ENCODE data around the gene YWHAH. TPM values are rescaled to one million over a fixed set of nuclear protein-coding genes. Genes with fewer than 3 reads are reported as not detected.
A peak's percentile ranks its signal among the peaks of the same experiment; 100 is the strongest.

Gene YWHAH
- total RNA-seq, 2 experiments from 2014 or later, result 113 to 145 TPM

- H4K20me1 ChIP-seq (ENCODE audit: insufficient read depth, low read length), result peaks cover 30% of the 10 kb centered on the region
- intact Hi-C loops (cut with micrococcal nuclease; ENCODE audit: unreplicated experiment), result loop anchor here (2.0 kb wide), 2 partner anchors 73 to 191 kb away; partner anchors contain the start of gene DEPDC5
- POLR2A ChIA-PET, result interaction anchor here (1.0 kb wide), 1 partner anchor 11 kb away, joined by 3 read pairs; no protein-coding TSS in a partner anchor
- H3K79me2 ChIP-seq (ENCODE audit: insufficient read depth, low read depth, low read length), result peaks cover 67% of the 10 kb centered on the region
- H3K4me2 ChIP-seq (ENCODE audit: low read length), result peak overlapping the region; percentile 94
- peak overlapping the region; percentile 87 for H3K27ac ChIP-seq (ENCODE audit: low read depth, low read length, poor library complexity, severe bottlenecking)
- no peaks in the 10 kb centered on the region for H3K9me3 ChIP-seq (ENCODE audit: low read length)
- H3K4me1 ChIP-seq (ENCODE audit: insufficient read depth, low read length, poor library complexity, severe bottlenecking), result peaks cover 37% of the 10 kb centered on the region
- H2AFZ ChIP-seq (ENCODE audit: low read length), result no peak overlapping the region
- CTCF ChIA-PET (ENCODE audit: unreplicated experiment), result no interaction called here
- H3K4me3 ChIP-seq (ENCODE audit: low read depth, low read length, poor library complexity, severe bottlenecking), result peak overlapping the region; percentile 99
- peaks cover 51% of the 10 kb centered on the region for H3K36me3 ChIP-seq (ENCODE audit: insufficient read depth, low read length)
- TF ChIP-seq EZH2phosphoT487 (IDR thresholded peaks at IDR 0.05; ENCODE audit: borderline replicate concordance, low read depth, low read length) (no peak), CTCF (conservative IDR thresholded peaks at IDR 0.05; ENCODE audit: low read length) (no peak)
- no TSS peak for BruUV-seq (replicated peaks)
- DNase-seq (ENCODE audit: low spot score), result peak; percentile 27
- no peaks in the 10 kb centered on the region for H3K9me2 ChIP-seq (ENCODE audit: insufficient read depth, low read length)
Measured at GRCh38 chr22:31945971-31946680, 1.8 kb downstream of the YWHAH start.

DNA sequence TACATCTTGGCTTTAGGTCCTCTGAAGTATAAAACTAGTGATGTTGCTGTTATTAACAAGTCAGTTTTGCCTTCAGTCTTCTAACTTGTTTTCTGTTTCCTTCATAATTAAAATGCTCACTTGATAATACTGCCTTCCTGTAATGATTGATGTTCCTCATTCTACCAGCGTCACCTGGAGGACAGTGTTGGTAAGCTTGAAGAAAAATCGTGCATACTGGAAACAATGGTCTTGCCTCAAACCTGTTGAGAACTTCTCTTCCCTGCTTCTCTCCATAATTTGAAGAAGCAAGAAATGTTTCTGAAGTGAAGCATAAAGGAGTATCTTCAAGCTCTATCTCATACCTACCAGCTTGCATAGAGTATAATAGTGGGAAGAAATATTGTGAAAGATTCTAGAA, 3.0 kb downstream of the YWHAH start:
- ChIA-PET POLR2A (interaction anchor here (0.5 kb wide), 1 partner anchor 103 kb away, joined by 3 read pairs; no protein-coding TSS in a partner anchor), CTCF (ENCODE audit: unreplicated experiment) (interaction anchor here (0.5 kb wide), 1 partner anchor 8 kb away, joined by 3 read pairs; no protein-coding TSS in a partner anchor)
- H4K20me1 ChIP-seq (ENCODE audit: insufficient read depth, low read length), result peaks cover 36% of the 10 kb centered on the region
- no peak overlapping the region for H2AFZ ChIP-seq (ENCODE audit: low read length)
- DNase-seq (ENCODE audit: low spot score), result peak; percentile 71
- H3K79me2 ChIP-seq (ENCODE audit: insufficient read depth, low read depth, low read length), result peaks cover 79% of the 10 kb centered on the region
- peak overlapping the region; percentile 87 for H3K27ac ChIP-seq (ENCODE audit: low read depth, low read length, poor library complexity, severe bottlenecking)
- H3K9me2 ChIP-seq (ENCODE audit: insufficient read depth, low read length), result no peaks in the 10 kb centered on the region
- intact Hi-C loops (cut with micrococcal nuclease; ENCODE audit: unreplicated experiment), result loop anchor here (1.0 to 2.0 kb wide), 2 partner anchors 74 to 285 kb away; partner anchors contain the start of gene PISD
- no TSS peak for BruUV-seq (replicated peaks)
- H3K4me3 ChIP-seq (ENCODE audit: low read depth, low read length, poor library complexity, severe bottlenecking), result peak overlapping the region; percentile 99
- H3K36me3 ChIP-seq (ENCODE audit: insufficient read depth, low read length), result peaks cover 63% of the 10 kb centered on the region
- TF ChIP-seq CTCF (conservative IDR thresholded peaks at IDR 0.05; ENCODE audit: low read length) (peak; percentile 94), EZH2phosphoT487 (IDR thresholded peaks at IDR 0.05; ENCODE audit: borderline replicate concordance, low read depth, low read length) (no peak)
- no peaks in the 10 kb centered on the region for H3K9me3 ChIP-seq (ENCODE audit: low read length)
- peaks cover 36% of the 10 kb centered on the region for H3K4me1 ChIP-seq (ENCODE audit: insufficient read depth, low read length, poor library complexity, severe bottlenecking)
- H3K4me2 ChIP-seq (ENCODE audit: low read length), result peak overlapping the region; percentile 94

- intact Hi-C loops (cut with micrococcal nuclease; ENCODE audit: unreplicated experiment), result no loop called here
- H4K20me1 ChIP-seq (ENCODE audit: insufficient read depth, low read length), result peaks cover 41% of the 10 kb centered on the region
Measured at GRCh38 chr22:31948002-31948401, 3.7 kb downstream of the YWHAH start.

More at GRCh38 chr22:31948002-31948401, 3.7 kb downstream of the YWHAH start:
- CTCF ChIA-PET (ENCODE audit: unreplicated experiment), result no interaction called here
- POLR2A ChIA-PET, result interaction anchor here (0.5 kb wide), 2 partner anchors 11 to 40 kb away, joined by 4 to 5 read pairs; no protein-coding TSS in a partner anchor
- TF ChIP-seq CTCF (conservative IDR thresholded peaks at IDR 0.05; ENCODE audit: low read length), result no peak
- TF ChIP-seq EZH2phosphoT487 (IDR thresholded peaks at IDR 0.05; ENCODE audit: borderline replicate concordance, low read depth, low read length), result no peak
- Histone ChIP-seq H2AFZ (ENCODE audit: low read length) (no peak overlapping the region), H3K36me3 (ENCODE audit: insufficient read depth, low read length) (peaks cover 70% of the 10 kb centered on the region), H3K79me2 (ENCODE audit: insufficient read depth, low read depth, low read length) (peaks cover 86% of the 10 kb centered on the region), H3K9me3 (ENCODE audit: low read length) (no peaks in the 10 kb centered on the region), H3K4me1 (ENCODE audit: insufficient read depth, low read length, poor library complexity, severe bottlenecking) (peaks cover 34% of the 10 kb centered on the region), H3K4me3 (ENCODE audit: low read depth, low read length, poor library complexity, severe bottlenecking) (no peak overlapping the region), H3K27ac (ENCODE audit: low read depth, low read length, poor library complexity, severe bottlenecking) (no peak overlapping the region), H3K9me2 (ENCODE audit: insufficient read depth, low read length) (no peaks in the 10 kb centered on the region), H3K4me2 (ENCODE audit: low read length) (no peak overlapping the region)
- BruUV-seq (replicated peaks), result no TSS peak
- no peak for DNase-seq (ENCODE audit: low spot score)
